GM12878 (cell line): ENCODE data around the gene RHEX. TPM values are rescaled to one million over a fixed set of nuclear protein-coding genes. Genes with fewer than 3 reads are reported as not detected.

Experiments used
- ATAC-seq: fragments of 200-7000 bp; cut with Tn5 transposase; 3 replicates; pipeline ENCODE4 v1.9.1; 2020; ENCODE audit warnings: mild to moderate bottlenecking, moderate library complexity
- BruUV-seq: library from RNA; stranded (reverse); fragments of 400-500 nt; replicated peaks from 2 replicates; lab custom pipeline; 2021; lab: Mats Ljungman, UMichigan
- CTCF ChIA-PET: fragments of 300-600 bp; sonication (Branson Sonifier 250); formaldehyde crosslinking; extraction: SDS; loops from one replicate; lab custom pipeline; 2021; ENCODE audit warnings: inconsistent platforms; lab: Yijun Ruan, JAX
- POLR2A ChIA-PET: fragments of 350-600 bp; formaldehyde crosslinking; extraction: SDS; loops from one replicate; lab custom pipeline; 2021; ENCODE audit warnings: inconsistent platforms; lab: Charles Lee
- RAD21 ChIA-PET: fragments of 300-600 bp; sonication (Branson Sonifier 250); formaldehyde crosslinking; loops from one replicate; lab custom pipeline; 2023; ENCODE audit warnings: antibody characterized with exemption; ENCODE audit not compliant: unreplicated experiment; lab: Charles Lee
- SMC1A ChIA-PET: fragments of 300-600 bp; sonication (Branson Sonifier 250); formaldehyde crosslinking; loops from one replicate; lab custom pipeline; 2023; ENCODE audit not compliant: unreplicated experiment, uncharacterized antibody; lab: Charles Lee
- DNase-seq: peaks from one replicate; pipeline ENCODE4 v3.0.0-alpha.2; 2011; ENCODE audit warnings: low read depth, low spot score
- FAIRE-seq: peaks from 3 replicates; lab custom pipeline; 2011; peaks lifted over from hg19 to GRCh38; lab: Jason Lieb, UNC
- H2AFZ ChIP-seq: 2 replicates; pipeline ENCODE4 v1.6.0; 2011; ENCODE audit warnings: low read depth, low read length, control low read depth; ENCODE audit not compliant: control insufficient read depth
- H3K27ac ChIP-seq: 2 replicates; pipeline ENCODE4 v1.5.1; 2011; ENCODE audit warnings: control low read depth; ENCODE audit not compliant: control insufficient read depth, insufficient read depth
- H3K27me3 ChIP-seq, 2 experiments: replicated peaks in 1 of 2; 2 replicates each; pipeline versions ENCODE4 v1.6.0 to v1.6.1; 2011; ENCODE audit warnings: low read length in 1 of 2; ENCODE audit not compliant: control insufficient read depth in 2 of 2, insufficient read depth in 2 of 2
- H3K36me3 ChIP-seq, 2 experiments: 2 replicates each; pipeline ENCODE4 v1.5.1; 2011; ENCODE audit warnings: low read length in 1 of 2; ENCODE audit not compliant: control insufficient read depth in 2 of 2, insufficient read depth in 2 of 2
- H3K4me1 ChIP-seq: 2 replicates; pipeline ENCODE4 v1.6.1; 2011; ENCODE audit warnings: mild to moderate bottlenecking, low read length, moderate library complexity, mixed read lengths; ENCODE audit not compliant: control insufficient read depth, insufficient read depth
- H3K4me2 ChIP-seq: 2 replicates; pipeline ENCODE4 v1.6.0; 2011; ENCODE audit warnings: control low read depth; ENCODE audit not compliant: control insufficient read depth, insufficient read depth
- H3K4me3 ChIP-seq: fragments of 200-600 bp; sonication (generic); 2 replicates; pipeline ENCODE4 v1.5.1; 2016
- H3K79me2 ChIP-seq: 2 replicates; pipeline ENCODE4 v1.6.0; 2011; ENCODE audit warnings: low read length; ENCODE audit not compliant: control insufficient read depth, insufficient read depth
- H3K9ac ChIP-seq: 2 replicates; pipeline ENCODE4 v1.8.0; 2011; ENCODE audit warnings: low read length, control low read depth, mixed read lengths; ENCODE audit not compliant: control insufficient read depth, insufficient read depth
- H3K9me3 ChIP-seq: replicated peaks from 3 replicates; pipeline ENCODE4 v1.5.1; 2011; ENCODE audit warnings: mild to moderate bottlenecking, low read length; ENCODE audit not compliant: control insufficient read depth, insufficient read depth
- H4K20me1 ChIP-seq: 2 replicates; pipeline ENCODE4 v1.6.0; 2011; ENCODE audit not compliant: control insufficient read depth, insufficient read depth
- IRF4 ChIP-seq: IDR thresholded peaks from 2 replicates; pipeline ENCODE4 v1.6.1; 2011; ENCODE audit warnings: low read depth, low read length
- NBN ChIP-seq: fragments of 450-650 bp; IDR thresholded peaks from 2 replicates; pipeline ENCODE4 v1.6.1; 2016
- POLR2AphosphoS2 ChIP-seq: IDR thresholded peaks from 2 replicates; pipeline ENCODE4 v1.6.1; 2011; ENCODE audit warnings: low read depth, mild to moderate bottlenecking, low read length, improper control_type of control experiment, moderate library complexity
- RB1 ChIP-seq: fragments of 450-650 bp; formaldehyde crosslinking; IDR thresholded peaks from 2 replicates; pipeline ENCODE4 v1.6.1; 2017; ENCODE audit warnings: mild to moderate bottlenecking, borderline replicate concordance
- TBL1XR1 ChIP-seq: IDR thresholded peaks from 2 replicates; pipeline ENCODE4 v1.6.1; 2012; ENCODE audit warnings: low read depth, low read length, improper control_type of control experiment
- WGBS: methylation state at CpG from one replicate; pipeline ENCODE4 v1.1.6; 2016; ENCODE audit warnings: low lambda C conversion rate; ENCODE audit not compliant: insufficient replicate concordance, insufficient coverage; ENCODE audit errors: missing lambda C conversion rate; 5-methylcytosine and 5-hydroxymethylcytosine counted together
- in situ Hi-C: fragments of 300-500 bp; cut with MboI; formaldehyde crosslinking; loops from 9 replicates; pipeline ENCODE4 v1.14.3; 2018; ENCODE audit warnings: mixed read lengths
- intact Hi-C: fragments of 100-400 bp; cut with micrococcal nuclease; formaldehyde crosslinking; loops from one replicate; pipeline ENCODE4 v1.14.2; 2022; ENCODE audit not compliant: unreplicated experiment
- polyA plus RNA-seq, 11 experiments: library from polyadenylated mRNA; depleted of rRNA in 4 of 11; unstranded in 6 of 11; stranded (reverse) in 5 of 11; fragments of >200 nt; fragmentation: Nextera tagmentation in 4 of 11; fragmentation: Illumina TruSeq in 1 of 11; extraction: Ambion mirVana in 4 of 11; extraction: Trizol in 1 of 11; gene quantifications; 1 replicate in 1 of 11; 2 replicates in 10 of 11; pipeline versions ENCODE4 v1.2.1 to v1.2.3, GENCODE V29; 2011 to 2016; ENCODE audit warnings: inconsistent platforms in 2 of 11, missing spikeins in 2 of 11, low read depth in 1 of 11
- total RNA-seq, 4 experiments: library from RNA; depleted of rRNA in 3 of 4; stranded (reverse); fragments of >200 nt in 3 of 4; fragmentation: Illumina TruSeq in 1 of 4; extraction: Trizol in 1 of 4; gene quantifications; 2 replicates each; pipeline versions ENCODE4 v1.2.1 to v1.2.3, GENCODE V29; 2013 to 2021
- TF ChIP-seq, protein P1 (sequence below): fragments of 450-650 bp; formaldehyde crosslinking; IDR thresholded peaks from 2 replicates; pipeline ENCODE4 v1.4.0; 2020; ENCODE audit warnings: mild to moderate bottlenecking, moderate library complexity

RHEX gene
- total and polyA plus RNA-seq, 10 of the 15 experiments (the other 5 are each of a cell fraction or from before 2014, with no cell fraction given) = 2.4 to 11.4 (median 5.7) TPM

GRCh38 chr1:206079135-206079534, 26.2 kb downstream of the RHEX start:
- H3K4me3 ChIP-seq = no peak overlapping the region
- ChIA-PET CTCF (interaction anchor here (2.0 kb wide), 1 partner anchor 7 kb away, joined by 4 read pairs; no protein-coding TSS in a partner anchor), POLR2A (no interaction called here), SMC1A (no interaction called here), RAD21 (interaction anchor here (0.7 kb wide), 1 partner anchor 28 kb away, joined by 3 read pairs; no protein-coding TSS in a partner anchor)
- H3K79me2 ChIP-seq = no peaks in the 10 kb centered on the region
- FAIRE-seq = no peak
- no peak for ATAC-seq
- in situ Hi-C loops (no loop called here), intact Hi-C loops (no loop called here)
- TF ChIP-seq IRF4 (no peak), NBN (no peak), RB1 (no peak), POLR2AphosphoS2 (no peak), TBL1XR1 (no peak)
- TF ChIP-seq, protein P1, sequence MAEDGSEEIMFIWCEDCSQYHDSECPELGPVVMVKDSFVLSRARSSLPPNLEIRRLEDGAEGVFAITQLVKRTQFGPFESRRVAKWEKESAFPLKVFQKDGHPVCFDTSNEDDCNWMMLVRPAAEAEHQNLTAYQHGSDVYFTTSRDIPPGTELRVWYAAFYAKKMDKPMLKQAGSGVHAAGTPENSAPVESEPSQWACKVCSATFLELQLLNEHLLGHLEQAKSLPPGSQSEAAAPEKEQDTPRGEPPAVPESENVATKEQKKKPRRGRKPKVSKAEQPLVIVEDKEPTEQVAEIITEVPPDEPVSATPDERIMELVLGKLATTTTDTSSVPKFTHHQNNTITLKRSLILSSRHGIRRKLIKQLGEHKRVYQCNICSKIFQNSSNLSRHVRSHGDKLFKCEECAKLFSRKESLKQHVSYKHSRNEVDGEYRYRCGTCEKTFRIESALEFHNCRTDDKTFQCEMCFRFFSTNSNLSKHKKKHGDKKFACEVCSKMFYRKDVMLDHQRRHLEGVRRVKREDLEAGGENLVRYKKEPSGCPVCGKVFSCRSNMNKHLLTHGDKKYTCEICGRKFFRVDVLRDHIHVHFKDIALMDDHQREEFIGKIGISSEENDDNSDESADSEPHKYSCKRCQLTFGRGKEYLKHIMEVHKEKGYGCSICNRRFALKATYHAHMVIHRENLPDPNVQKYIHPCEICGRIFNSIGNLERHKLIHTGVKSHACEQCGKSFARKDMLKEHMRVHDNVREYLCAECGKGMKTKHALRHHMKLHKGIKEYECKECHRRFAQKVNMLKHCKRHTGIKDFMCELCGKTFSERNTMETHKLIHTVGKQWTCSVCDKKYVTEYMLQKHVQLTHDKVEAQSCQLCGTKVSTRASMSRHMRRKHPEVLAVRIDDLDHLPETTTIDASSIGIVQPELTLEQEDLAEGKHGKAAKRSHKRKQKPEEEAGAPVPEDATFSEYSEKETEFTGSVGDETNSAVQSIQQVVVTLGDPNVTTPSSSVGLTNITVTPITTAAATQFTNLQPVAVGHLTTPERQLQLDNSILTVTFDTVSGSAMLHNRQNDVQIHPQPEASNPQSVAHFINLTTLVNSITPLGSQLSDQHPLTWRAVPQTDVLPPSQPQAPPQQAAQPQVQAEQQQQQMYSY (CRISPR knock-in tag) = no peak
- no peak overlapping the region for H3K9ac ChIP-seq
- DNase-seq = no peak
- no peaks in the 10 kb centered on the region for H3K9me3 ChIP-seq
- H3K36me3 ChIP-seq = no peaks in the 10 kb centered on the region
- H3K27me3 ChIP-seq = no peaks in the 10 kb centered on the region; a peak in 1 of 4 replicates
- no peaks in the 10 kb centered on the region for H3K4me1 ChIP-seq
- H3K4me2 ChIP-seq = no peak overlapping the region
- H3K27ac ChIP-seq = no peak overlapping the region
- 0% methylated on average over 1 of the region's 1 CpG for WGBS
- no peaks in the 10 kb centered on the region for H4K20me1 ChIP-seq
- no peak overlapping the region for H2AFZ ChIP-seq
- no TSS peak for BruUV-seq
